GM19099 (cell line): ENCODE measurements around the gene KIAA1328.

ENCODE experiments used
- POLR2A ChIP-seq: IDR thresholded peaks from 3 replicates; pipeline ENCODE4 v1.6.1; 2011; ENCODE audit warnings: low read depth; ENCODE audit not compliant: insufficient read length; ENCODE audit errors: extremely low read depth

Gene KIAA1328

DNA sequence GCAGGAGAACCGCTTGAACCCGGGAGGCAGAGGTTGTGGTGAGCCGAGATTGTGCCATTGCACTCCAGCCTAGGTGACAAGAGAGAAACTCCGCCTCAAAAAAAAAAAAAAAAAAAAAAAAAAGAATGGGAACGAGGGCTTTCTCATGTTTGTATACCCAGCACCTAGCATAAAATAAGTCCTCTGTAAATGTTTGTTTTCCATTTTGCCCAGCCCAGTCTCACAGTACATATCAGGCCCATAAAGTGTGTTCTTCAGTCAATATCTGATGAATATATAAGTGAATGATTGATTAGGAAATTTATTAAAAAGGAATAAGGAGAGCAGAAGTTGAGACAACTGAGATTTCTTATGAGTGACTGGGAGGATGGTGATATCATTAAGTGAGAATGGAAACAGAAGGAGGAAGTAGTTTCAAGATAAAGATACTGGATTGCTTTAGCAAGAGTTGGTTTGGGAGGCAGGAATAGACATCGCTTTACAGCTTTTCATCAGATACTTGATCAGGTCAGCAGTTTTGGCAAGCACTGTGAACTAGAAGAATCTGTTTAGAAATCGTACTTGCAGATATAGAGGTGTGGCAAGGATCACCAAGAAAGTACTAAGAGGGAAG is 327.5 kb downstream of the KIAA1328 start:
- TF ChIP-seq POLR2A, result no peak

DNA sequence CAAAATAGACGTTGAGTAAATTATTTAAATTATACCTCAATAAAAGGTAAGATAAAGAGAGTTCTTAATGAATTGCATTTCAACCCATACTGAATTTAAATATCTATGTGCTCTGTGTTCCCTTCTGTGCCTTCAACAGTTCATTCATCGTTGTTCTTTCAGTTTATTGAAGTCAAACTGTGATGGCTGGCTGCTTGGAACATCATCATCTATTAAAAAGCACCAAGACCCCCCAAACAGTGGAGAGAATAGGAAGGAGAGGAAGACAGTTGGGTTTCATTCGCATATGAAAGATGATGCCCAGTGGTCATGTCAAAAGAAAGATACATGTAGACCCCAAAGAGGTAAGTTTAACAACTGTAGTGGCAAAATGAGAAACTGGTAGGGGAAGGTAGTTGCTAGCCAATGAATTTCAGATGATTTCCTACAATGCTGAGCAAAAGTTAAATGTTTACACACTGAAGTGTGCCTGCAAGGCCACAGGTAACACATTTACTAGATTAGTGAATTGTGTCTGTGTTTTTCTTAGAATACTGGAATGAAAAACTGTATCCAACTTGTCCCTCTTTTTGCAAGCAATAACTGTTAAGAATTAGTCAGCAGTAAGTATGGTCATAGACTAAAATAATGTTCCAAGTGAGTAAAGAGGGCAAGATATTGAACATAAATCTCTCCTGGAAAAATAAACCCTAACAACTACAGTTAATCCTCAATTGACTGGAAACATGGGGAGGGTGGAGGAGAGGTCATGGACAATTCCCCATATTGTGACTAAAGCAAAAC is 331.3 kb downstream of the KIAA1328 start:
- TF ChIP-seq POLR2A, result no peak

DNA sequence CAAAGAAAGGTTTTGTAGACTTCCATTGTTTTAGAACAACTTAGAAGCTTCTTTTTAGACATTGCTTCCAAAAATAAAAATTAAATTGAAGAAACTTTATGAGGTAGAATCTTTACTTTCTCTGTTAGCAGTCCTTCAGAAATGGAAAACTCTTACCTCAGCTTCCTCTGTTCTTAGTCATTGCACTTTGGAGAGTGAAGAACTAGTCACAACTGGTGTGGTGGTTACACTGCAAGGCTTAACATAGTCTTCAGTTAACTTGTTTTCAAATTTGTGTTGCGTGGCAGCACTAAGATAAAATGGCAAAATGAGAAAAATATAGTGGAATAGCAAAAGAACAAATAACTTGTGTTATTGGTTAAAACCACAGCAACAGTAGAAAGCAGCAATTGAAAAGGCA is 332.6 kb downstream of the KIAA1328 start:
- TF ChIP-seq POLR2A, result no peak

- no peak for TF ChIP-seq POLR2A
These were observed 333.6 kb downstream of the KIAA1328 start for GRCh38 chr18:37162551-37162950.

- no peak for TF ChIP-seq POLR2A
These were observed 334.2 kb downstream of the KIAA1328 start for GRCh38 chr18:37163119-37163518.

DNA sequence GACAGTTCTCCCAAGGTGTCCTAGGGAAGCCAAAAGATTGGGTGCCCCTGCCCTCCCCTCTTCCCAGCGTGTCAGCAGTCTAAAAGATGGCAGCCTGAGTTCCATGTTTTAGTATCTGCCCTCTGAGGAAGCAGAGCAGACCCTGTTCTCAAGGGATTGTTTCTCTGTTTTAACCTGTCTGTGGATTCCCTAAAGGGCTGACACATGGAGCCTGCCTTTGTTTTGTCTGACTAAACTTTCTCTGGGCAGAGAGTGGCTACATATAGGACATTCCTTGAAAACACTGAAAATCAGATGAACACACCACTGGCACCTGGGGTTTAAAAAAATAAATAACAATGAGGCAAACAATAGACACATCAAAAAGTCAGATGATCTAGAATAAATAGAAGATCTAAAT is 337.6 kb downstream of the KIAA1328 start:
- TF ChIP-seq POLR2A, result no peak

- TF ChIP-seq POLR2A, result no peak
These were observed 342.1 kb downstream of the KIAA1328 start for GRCh38 chr18:37170984-37171383.

- TF ChIP-seq POLR2A, result no peak
These were observed 344.5 kb downstream of the KIAA1328 start for GRCh38 chr18:37173384-37173783.

- TF ChIP-seq POLR2A, result no peak
These were observed 347.0 kb downstream of the KIAA1328 start for GRCh38 chr18:37175727-37176620.

- TF ChIP-seq POLR2A, result no peak
These were observed 347.7 kb downstream of the KIAA1328 start for GRCh38 chr18:37176621-37176934.

- no peak for TF ChIP-seq POLR2A
These were observed 350.5 kb downstream of the KIAA1328 start for GRCh38 chr18:37179384-37179783.

DNA sequence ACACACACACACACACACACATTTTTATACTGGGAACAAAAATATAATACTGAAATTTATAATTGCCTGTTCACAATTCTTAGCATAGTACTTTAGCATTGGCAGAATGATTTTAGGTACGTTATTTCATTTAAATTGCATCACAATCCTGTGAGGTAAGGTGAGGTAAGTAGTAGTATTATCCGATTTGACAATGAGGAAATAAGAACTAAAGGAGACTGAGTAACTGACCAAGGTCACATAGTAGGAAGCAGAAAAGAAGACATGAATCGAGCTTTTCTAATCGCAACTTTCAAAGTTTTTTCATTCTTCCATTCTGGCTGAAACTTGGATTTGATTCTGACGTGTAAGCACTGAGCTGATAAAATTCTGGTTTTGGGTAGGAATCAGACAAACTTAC is 351.2 kb downstream of the KIAA1328 start:
- TF ChIP-seq POLR2A, result no peak

DNA sequence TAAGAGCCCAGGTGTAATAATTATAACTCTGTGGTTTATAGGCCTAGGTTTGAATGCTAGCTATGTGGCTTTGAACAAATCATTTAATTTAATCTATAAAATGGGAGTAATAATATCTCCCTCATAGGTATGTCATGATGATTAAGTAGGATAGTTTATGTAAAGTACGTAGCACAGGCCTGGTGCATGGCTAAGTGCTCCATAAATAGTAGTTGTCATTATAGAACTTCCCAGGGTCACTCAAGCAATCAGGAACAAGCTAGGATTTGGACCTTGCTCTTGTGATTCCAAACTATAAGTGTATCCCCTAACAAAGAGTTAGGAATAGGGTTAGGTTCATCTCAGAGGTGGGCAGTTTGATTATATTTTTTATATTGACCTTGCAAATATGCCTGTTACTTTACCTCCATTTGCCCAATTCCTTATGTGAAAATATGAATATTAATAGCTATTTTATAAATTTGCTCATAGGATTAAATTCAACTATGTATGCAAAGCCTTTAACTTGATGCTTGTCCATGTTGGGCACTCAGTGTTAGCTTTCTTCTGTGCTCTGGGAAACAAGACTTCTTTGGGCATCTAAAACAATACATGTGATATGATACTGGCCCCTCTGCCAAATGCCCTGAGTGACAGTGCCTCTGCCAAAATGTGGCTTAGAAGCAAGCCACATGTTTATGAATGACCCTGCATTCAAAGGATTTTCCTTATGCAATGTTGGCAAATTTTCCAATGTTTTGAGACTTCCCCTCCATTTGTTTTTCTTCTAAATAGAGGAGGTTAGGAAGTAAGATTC is 353.6 kb downstream of the KIAA1328 start:
- TF ChIP-seq POLR2A, result no peak

- TF ChIP-seq POLR2A, result no peak
These were observed 355.4 kb downstream of the KIAA1328 start for GRCh38 chr18:37184209-37184868.
